ENCODE results near the gene TSPAN9.

DNA sequence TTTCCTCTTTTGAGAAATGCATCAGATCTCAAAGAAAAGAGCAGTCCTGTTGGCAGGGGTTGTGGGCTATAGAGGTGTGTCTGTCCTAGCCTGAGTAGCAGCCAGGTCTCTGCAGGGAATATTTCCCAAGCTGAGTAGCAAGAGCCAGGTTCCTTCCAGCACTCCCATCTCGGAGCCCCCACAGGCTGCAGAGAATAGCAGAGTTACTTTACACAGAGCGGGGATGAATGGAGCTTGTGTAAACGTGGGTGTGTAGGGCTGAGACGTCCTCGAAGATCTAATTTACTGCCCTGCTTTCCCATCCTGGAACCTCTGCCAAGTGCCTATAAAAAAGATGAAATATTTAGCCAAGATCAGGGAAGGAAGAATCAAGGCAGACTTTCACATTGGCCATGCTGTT is 156.6 kb downstream of the TSPAN9 start:
- TF ChIP-seq EZH2 (IDR thresholded peaks at IDR 0.05; ENCODE audit: low read length), result no peak
- TF ChIP-seq, protein P1, sequence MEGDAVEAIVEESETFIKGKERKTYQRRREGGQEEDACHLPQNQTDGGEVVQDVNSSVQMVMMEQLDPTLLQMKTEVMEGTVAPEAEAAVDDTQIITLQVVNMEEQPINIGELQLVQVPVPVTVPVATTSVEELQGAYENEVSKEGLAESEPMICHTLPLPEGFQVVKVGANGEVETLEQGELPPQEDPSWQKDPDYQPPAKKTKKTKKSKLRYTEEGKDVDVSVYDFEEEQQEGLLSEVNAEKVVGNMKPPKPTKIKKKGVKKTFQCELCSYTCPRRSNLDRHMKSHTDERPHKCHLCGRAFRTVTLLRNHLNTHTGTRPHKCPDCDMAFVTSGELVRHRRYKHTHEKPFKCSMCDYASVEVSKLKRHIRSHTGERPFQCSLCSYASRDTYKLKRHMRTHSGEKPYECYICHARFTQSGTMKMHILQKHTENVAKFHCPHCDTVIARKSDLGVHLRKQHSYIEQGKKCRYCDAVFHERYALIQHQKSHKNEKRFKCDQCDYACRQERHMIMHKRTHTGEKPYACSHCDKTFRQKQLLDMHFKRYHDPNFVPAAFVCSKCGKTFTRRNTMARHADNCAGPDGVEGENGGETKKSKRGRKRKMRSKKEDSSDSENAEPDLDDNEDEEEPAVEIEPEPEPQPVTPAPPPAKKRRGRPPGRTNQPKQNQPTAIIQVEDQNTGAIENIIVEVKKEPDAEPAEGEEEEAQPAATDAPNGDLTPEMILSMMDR (optimal IDR thresholded peaks at IDR 0.05 in 1 of 3, IDR thresholded peaks at IDR 0.05 in 1 of 3, conservative IDR thresholded peaks at IDR 0.05 in 1 of 3; ENCODE audit: extremely low read depth in 1 of 3, insufficient read depth in 2 of 3, low read length in 3 of 3), result no peak
